H1 (cell line): Measurements from ENCODE around the gene ACVR1. TPM values are rescaled to one million over a fixed set of nuclear protein-coding genes. Genes with fewer than 3 reads are reported as not detected.

Source experiments
- PHF8 ChIP-seq: fragments of 200-600 bp; sonication (generic); conservative IDR thresholded peaks from 2 replicates; pipeline ENCODE4 v1.7.1; 2012; ENCODE audit warnings: low read depth, mild to moderate bottlenecking, inconsistent platforms, low read length, moderate library complexity
- polyA plus RNA-seq, 7 experiments: library from polyadenylated mRNA; depleted of rRNA in 3 of 7; stranded (reverse) in 5 of 7; unstranded in 2 of 7; fragments of >200 nt in 5 of 7; fragments of 200-250 nt in 2 of 7; gene quantifications; 1 replicate in 5 of 7; 2 replicates in 1 of 7; 4 replicates in 1 of 7; pipeline versions ENCODE4 v1.2.1 to v1.2.3, GENCODE V29; 2011 to 2013; ENCODE audit warnings: missing spikeins in 2 of 7, mixed read lengths in 2 of 7
- total RNA-seq: library from RNA; stranded (reverse); fragmentation: NEBNext Ultra II Directional; extraction: Animal tissue kit (Norgen Biotek cat#: 25700); gene quantifications from 2 replicates; pipeline ENCODE4 v1.2.1, GENCODE V29; 2021
- TF ChIP-seq, protein P1 (sequence below): IDR thresholded peaks from 2 replicates; pipeline ENCODE4 v1.6.1; 2012; ENCODE audit warnings: inconsistent platforms

Gene ACVR1
- total and polyA plus RNA-seq, 2 of the 8 experiments (the other 6 are each of a cell fraction or from before 2014, with no cell fraction given), result 8.5 to 17.7 TPM

DNA sequence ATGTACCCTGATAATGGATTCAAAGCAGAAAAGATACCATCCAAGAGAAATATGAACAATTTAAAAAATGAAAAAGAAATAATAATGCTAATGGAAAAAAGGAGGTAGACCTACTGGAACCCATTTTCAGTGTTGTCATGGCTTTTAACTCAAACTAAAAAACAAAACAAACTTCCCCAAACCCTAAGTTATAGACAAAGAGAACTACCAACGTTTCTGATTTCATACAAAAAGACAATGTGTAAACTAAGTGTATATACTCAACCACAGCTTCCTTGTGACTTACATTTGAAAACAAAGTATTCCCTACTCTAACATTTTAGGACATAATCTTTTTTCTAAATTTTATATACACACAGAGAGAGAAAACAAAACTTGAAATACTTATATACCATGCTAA lies 45.9 kb downstream of the ACVR1 start (continued):
- TF ChIP-seq PHF8, result no peak
- TF ChIP-seq, protein P1, sequence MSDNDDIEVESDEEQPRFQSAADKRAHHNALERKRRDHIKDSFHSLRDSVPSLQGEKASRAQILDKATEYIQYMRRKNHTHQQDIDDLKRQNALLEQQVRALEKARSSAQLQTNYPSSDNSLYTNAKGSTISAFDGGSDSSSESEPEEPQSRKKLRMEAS, result no peak
- TF ChIP-seq, all 59 proteins: peak for 0
